HepG2 (cell line): Measurements from ENCODE around the gene C1S. TPM values are rescaled to one million over a fixed set of nuclear protein-coding genes. Genes with fewer than 3 reads are reported as not detected.
A peak's percentile ranks its signal among the peaks of the same experiment; 100 is the strongest.

Experiments used
- CCDC6 ChIP-seq: sonication (generic); formaldehyde crosslinking; IDR thresholded peaks from 2 replicates; pipeline ENCODE4 v1.8.1; 2022; ENCODE audit warnings: mild to moderate bottlenecking, missing genetic modification reagents, moderate library complexity
- GTF2F1 ChIP-seq: fragments of 150-350 bp; IDR thresholded peaks from 2 replicates; pipeline ENCODE4 v1.6.1; 2014; ENCODE audit warnings: low read length
- IKZF5 ChIP-seq: IDR thresholded peaks from 2 replicates; pipeline ENCODE4 v1.6.1; 2018; ENCODE audit warnings: missing genetic modification reagents, mild to moderate bottlenecking, missing compliant biosample characterization
- IRF2 ChIP-seq: IDR thresholded peaks from 2 replicates; pipeline ENCODE4 v1.6.1; 2018; ENCODE audit warnings: missing genetic modification reagents, missing compliant biosample characterization
- KDM1A ChIP-seq: IDR thresholded peaks from 2 replicates; pipeline ENCODE4 v1.6.1; 2016; ENCODE audit warnings: missing compliant biosample characterization
- KLF15 ChIP-seq: sonication (generic); formaldehyde crosslinking; IDR thresholded peaks from 2 replicates; pipeline ENCODE4 v1.8.1; 2023; ENCODE audit warnings: borderline replicate concordance, mild to moderate bottlenecking, inconsistent platforms, missing genetic modification reagents, mixed read lengths
- RFX1 ChIP-seq: fragments of 450-650 bp; IDR thresholded peaks from 2 replicates; pipeline ENCODE4 v1.6.1; 2017
- THYN1 ChIP-seq: sonication (generic); formaldehyde crosslinking; IDR thresholded peaks from 2 replicates; pipeline ENCODE4 v1.8.1; 2023; ENCODE audit warnings: low read depth, mild to moderate bottlenecking, moderate library complexity, missing genetic modification reagents, borderline replicate concordance
- TMF1 ChIP-seq: sonication (generic); formaldehyde crosslinking; IDR thresholded peaks from 2 replicates; pipeline ENCODE4 v1.8.1; 2022; ENCODE audit warnings: low read depth, missing genetic modification reagents
- U2AF2 ChIP-seq: fragments of 200-400 bp; formaldehyde crosslinking; IDR thresholded peaks from 2 replicates; pipeline ENCODE4 v1.6.1; 2017; ENCODE audit warnings: low read depth, mild to moderate bottlenecking, low read length
- YEATS2 ChIP-seq: sonication (generic); formaldehyde crosslinking; IDR thresholded peaks from 2 replicates; pipeline ENCODE4 v1.4.0; 2020; ENCODE audit warnings: missing genetic modification reagents, borderline replicate concordance
- ZNF549 ChIP-seq: sonication (generic); formaldehyde crosslinking; IDR thresholded peaks from 2 replicates; pipeline ENCODE4 v1.5.0; 2020; ENCODE audit warnings: missing genetic modification reagents
- ZNF574 ChIP-seq: sonication (generic); formaldehyde crosslinking; IDR thresholded peaks from 2 replicates; pipeline ENCODE4 v1.4.0; 2020; ENCODE audit warnings: missing genetic modification reagents
- ZSCAN29 ChIP-seq: sonication (generic); formaldehyde crosslinking; conservative IDR thresholded peaks from 2 replicates; pipeline ENCODE4 v1.4.0; 2020; ENCODE audit warnings: mild to moderate bottlenecking, missing genetic modification reagents
- polyA plus RNA-seq, 8 experiments: library from polyadenylated mRNA; depleted of rRNA in 3 of 8; stranded (reverse) in 7 of 8; unstranded in 1 of 8; fragments of >200 nt; fragmentation: Illumina TruSeq in 4 of 8; extraction: Trizol in 4 of 8; gene quantifications; 2 replicates each; pipeline versions ENCODE4 v1.2.1 to v1.2.3, GENCODE V29; 2011 to 2016; ENCODE audit warnings: low read depth in 4 of 8, missing spikeins in 1 of 8, mixed read lengths in 1 of 8; ENCODE audit not compliant: insufficient read depth in 1 of 8
- total RNA-seq, 5 experiments: library from RNA; depleted of rRNA; stranded (reverse); fragments of >200 nt; fragmentation: Illumina TruSeq; extraction: Trizol; gene quantifications; 2 replicates each; pipeline ENCODE4 v1.2.3, GENCODE V29; 2016; ENCODE audit warnings: low read depth in 1 of 5
- TF ChIP-seq, protein P1 (sequence below): sonication (generic); formaldehyde crosslinking; IDR thresholded peaks from 2 replicates; pipeline ENCODE4 v1.4.0; 2020; ENCODE audit warnings: missing genetic modification reagents
- TF ChIP-seq, protein P2 (sequence below): sonication (generic); formaldehyde crosslinking; IDR thresholded peaks from 2 replicates; pipeline ENCODE4 v1.4.0; 2020; ENCODE audit warnings: missing genetic modification reagents
- TF ChIP-seq, protein P3 (sequence below): sonication (generic); formaldehyde crosslinking; IDR thresholded peaks from 2 replicates; pipeline ENCODE4 v1.5.0; 2020; ENCODE audit warnings: mild to moderate bottlenecking, missing genetic modification reagents, borderline replicate concordance
- TF ChIP-seq, protein P4 (sequence below): sonication (generic); formaldehyde crosslinking; IDR thresholded peaks from 2 replicates; pipeline ENCODE4 v1.5.1; 2020; ENCODE audit warnings: mild to moderate bottlenecking, missing genetic modification reagents, moderate library complexity

C1S gene
- total and polyA plus RNA-seq, 2 of the 13 experiments (the other 11 are each of a cell fraction or from before 2014, with no cell fraction given): 14.5 to 18.2 TPM

- no peak for TF ChIP-seq GTF2F1
- no peak for TF ChIP-seq ZSCAN29 (CRISPR knock-in tag)
- no peak for TF ChIP-seq U2AF2
- TF ChIP-seq, protein P1, sequence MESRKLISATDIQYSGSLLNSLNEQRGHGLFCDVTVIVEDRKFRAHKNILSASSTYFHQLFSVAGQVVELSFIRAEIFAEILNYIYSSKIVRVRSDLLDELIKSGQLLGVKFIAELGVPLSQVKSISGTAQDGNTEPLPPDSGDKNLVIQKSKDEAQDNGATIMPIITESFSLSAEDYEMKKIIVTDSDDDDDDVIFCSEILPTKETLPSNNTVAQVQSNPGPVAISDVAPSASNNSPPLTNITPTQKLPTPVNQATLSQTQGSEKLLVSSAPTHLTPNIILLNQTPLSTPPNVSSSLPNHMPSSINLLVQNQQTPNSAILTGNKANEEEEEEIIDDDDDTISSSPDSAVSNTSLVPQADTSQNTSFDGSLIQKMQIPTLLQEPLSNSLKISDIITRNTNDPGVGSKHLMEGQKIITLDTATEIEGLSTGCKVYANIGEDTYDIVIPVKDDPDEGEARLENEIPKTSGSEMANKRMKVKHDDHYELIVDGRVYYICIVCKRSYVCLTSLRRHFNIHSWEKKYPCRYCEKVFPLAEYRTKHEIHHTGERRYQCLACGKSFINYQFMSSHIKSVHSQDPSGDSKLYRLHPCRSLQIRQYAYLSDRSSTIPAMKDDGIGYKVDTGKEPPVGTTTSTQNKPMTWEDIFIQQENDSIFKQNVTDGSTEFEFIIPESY (CRISPR knock-in tag): peak; percentile 63; the same call in 1 of the 2 replicates
- TF ChIP-seq IKZF5 (CRISPR knock-in tag): no peak; the same call in 1 of the 2 replicates
- TF ChIP-seq THYN1 (CRISPR knock-in tag): no peak
- TF ChIP-seq IRF2 (CRISPR knock-in tag): peak; percentile 54; the same call in 1 of the 2 replicates
- TF ChIP-seq CCDC6 (CRISPR knock-in tag): 0 out of 2 replicates have a peak, but pooled peaks have one; percentile 54
- TF ChIP-seq, protein P2, sequence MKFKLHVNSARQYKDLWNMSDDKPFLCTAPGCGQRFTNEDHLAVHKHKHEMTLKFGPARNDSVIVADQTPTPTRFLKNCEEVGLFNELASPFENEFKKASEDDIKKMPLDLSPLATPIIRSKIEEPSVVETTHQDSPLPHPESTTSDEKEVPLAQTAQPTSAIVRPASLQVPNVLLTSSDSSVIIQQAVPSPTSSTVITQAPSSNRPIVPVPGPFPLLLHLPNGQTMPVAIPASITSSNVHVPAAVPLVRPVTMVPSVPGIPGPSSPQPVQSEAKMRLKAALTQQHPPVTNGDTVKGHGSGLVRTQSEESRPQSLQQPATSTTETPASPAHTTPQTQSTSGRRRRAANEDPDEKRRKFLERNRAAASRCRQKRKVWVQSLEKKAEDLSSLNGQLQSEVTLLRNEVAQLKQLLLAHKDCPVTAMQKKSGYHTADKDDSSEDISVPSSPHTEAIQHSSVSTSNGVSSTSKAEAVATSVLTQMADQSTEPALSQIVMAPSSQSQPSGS: no peak
- TF ChIP-seq KLF15 (CRISPR knock-in tag): 0 out of 2 replicates have a peak, but pooled peaks have one; percentile 6
- peak; percentile 8; the same call in 1 of the 2 replicates for TF ChIP-seq YEATS2
- TF ChIP-seq ZNF549 (CRISPR knock-in tag): no peak
- peak; percentile 77 for TF ChIP-seq ZNF574 (CRISPR knock-in tag)
- TF ChIP-seq TMF1 (CRISPR knock-in tag): no peak
- no peak for TF ChIP-seq KDM1A (CRISPR knock-in tag)
- TF ChIP-seq RFX1: no peak
- TF ChIP-seq, protein P3, sequence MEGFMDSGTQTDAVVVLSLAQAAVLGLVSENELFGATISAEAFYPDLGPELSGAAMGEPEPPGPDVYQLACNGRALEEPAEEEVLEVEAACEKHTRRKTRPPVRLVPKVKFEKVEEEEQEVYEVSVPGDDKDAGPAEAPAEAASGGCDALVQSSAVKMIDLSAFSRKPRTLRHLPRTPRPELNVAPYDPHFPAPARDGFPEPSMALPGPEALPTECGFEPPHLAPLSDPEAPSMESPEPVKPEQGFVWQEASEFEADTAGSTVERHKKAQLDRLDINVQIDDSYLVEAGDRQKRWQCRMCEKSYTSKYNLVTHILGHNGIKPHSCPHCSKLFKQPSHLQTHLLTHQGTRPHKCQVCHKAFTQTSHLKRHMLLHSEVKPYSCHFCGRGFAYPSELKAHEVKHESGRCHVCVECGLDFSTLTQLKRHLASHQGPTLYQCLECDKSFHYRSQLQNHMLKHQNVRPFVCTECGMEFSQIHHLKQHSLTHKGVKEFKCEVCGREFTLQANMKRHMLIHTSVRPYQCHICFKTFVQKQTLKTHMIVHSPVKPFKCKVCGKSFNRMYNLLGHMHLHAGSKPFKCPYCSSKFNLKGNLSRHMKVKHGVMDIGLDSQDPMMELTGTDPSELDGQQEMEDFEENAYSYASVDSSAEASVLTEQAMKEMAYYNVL (CRISPR knock-in tag): no peak
- TF ChIP-seq, protein P4, sequence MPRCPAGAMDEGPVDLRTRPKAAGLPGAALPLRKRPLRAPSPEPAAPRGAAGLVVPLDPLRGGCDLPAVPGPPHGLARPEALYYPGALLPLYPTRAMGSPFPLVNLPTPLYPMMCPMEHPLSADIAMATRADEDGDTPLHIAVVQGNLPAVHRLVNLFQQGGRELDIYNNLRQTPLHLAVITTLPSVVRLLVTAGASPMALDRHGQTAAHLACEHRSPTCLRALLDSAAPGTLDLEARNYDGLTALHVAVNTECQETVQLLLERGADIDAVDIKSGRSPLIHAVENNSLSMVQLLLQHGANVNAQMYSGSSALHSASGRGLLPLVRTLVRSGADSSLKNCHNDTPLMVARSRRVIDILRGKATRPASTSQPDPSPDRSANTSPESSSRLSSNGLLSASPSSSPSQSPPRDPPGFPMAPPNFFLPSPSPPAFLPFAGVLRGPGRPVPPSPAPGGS (CRISPR knock-in tag): no peak
Measured at GRCh38 chr12:7108796-7109571, 48.5 kb downstream of the C1S start, which contains the start of gene C1RL (continued).
